ENCODE data around the gene MYO5B. TPM values are rescaled to one million over a fixed set of nuclear protein-coding genes. Genes with fewer than 3 reads are reported as not detected.

Gene MYO5B
- total and polyA plus RNA-seq, 10 of the 15 experiments (the other 5 are each of a cell fraction or from before 2014, with no cell fraction given) = 2.5 to 4.5 (median 3.3) TPM

DNA sequence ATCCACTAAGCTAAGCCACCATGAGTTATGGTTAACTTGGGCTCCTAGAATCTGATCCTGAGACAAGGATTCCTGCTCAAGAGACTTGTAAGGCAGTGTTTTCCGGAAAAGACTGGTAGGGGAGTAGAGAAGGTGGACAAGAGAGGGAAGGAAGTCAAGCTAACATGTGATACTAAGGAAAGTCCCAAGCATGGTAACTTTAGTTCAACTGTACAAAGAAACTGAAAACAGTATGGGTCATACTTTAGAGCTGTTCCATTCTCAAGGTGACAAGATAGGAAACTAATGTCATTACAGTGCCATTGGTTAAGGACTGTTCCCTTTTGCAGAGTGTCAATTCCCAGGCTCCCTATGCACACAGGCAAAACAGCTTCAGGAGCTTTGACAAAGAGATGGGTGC, 5.8 kb downstream of the MYO5B start (continued):
- no peak for TF ChIP-seq CEBPB (IDR thresholded peaks at IDR 0.05; ENCODE audit: borderline replicate concordance in 1 of 2, low read depth in 2 of 2, low read length in 2 of 2)
- no peak for TF ChIP-seq ZNF622 (IDR thresholded peaks at IDR 0.05)
- TF ChIP-seq MYC (IDR thresholded peaks at IDR 0.05; ENCODE audit: insufficient read depth, insufficient read length, insufficient replicate concordance, low read length, severe bottlenecking) = no peak
- TF ChIP-seq, protein P1, sequence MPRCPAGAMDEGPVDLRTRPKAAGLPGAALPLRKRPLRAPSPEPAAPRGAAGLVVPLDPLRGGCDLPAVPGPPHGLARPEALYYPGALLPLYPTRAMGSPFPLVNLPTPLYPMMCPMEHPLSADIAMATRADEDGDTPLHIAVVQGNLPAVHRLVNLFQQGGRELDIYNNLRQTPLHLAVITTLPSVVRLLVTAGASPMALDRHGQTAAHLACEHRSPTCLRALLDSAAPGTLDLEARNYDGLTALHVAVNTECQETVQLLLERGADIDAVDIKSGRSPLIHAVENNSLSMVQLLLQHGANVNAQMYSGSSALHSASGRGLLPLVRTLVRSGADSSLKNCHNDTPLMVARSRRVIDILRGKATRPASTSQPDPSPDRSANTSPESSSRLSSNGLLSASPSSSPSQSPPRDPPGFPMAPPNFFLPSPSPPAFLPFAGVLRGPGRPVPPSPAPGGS (IDR thresholded peaks at IDR 0.05; ENCODE audit: borderline replicate concordance, insufficient read depth, low read depth, low read length, poor library complexity, severe bottlenecking) = no peak
- no peak for TF ChIP-seq CBX3 (IDR thresholded peaks at IDR 0.05; ENCODE audit: borderline replicate concordance, low read depth)
- no peak for TF ChIP-seq BCL11A (IDR thresholded peaks at IDR 0.05; ENCODE audit: low read depth, low read length)
- TF ChIP-seq, protein P2, sequence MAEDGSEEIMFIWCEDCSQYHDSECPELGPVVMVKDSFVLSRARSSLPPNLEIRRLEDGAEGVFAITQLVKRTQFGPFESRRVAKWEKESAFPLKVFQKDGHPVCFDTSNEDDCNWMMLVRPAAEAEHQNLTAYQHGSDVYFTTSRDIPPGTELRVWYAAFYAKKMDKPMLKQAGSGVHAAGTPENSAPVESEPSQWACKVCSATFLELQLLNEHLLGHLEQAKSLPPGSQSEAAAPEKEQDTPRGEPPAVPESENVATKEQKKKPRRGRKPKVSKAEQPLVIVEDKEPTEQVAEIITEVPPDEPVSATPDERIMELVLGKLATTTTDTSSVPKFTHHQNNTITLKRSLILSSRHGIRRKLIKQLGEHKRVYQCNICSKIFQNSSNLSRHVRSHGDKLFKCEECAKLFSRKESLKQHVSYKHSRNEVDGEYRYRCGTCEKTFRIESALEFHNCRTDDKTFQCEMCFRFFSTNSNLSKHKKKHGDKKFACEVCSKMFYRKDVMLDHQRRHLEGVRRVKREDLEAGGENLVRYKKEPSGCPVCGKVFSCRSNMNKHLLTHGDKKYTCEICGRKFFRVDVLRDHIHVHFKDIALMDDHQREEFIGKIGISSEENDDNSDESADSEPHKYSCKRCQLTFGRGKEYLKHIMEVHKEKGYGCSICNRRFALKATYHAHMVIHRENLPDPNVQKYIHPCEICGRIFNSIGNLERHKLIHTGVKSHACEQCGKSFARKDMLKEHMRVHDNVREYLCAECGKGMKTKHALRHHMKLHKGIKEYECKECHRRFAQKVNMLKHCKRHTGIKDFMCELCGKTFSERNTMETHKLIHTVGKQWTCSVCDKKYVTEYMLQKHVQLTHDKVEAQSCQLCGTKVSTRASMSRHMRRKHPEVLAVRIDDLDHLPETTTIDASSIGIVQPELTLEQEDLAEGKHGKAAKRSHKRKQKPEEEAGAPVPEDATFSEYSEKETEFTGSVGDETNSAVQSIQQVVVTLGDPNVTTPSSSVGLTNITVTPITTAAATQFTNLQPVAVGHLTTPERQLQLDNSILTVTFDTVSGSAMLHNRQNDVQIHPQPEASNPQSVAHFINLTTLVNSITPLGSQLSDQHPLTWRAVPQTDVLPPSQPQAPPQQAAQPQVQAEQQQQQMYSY (CRISPR knock-in tag; IDR thresholded peaks at IDR 0.05) = no peak
- no peak for TF ChIP-seq GABPA (IDR thresholded peaks at IDR 0.05; ENCODE audit: low read depth)
- 0 out of 2 replicates have a peak, but pooled peaks have one; percentile 29 for TF ChIP-seq SMARCA5 (IDR thresholded peaks at IDR 0.05)
- no peak for TF ChIP-seq BRCA1 (IDR thresholded peaks at IDR 0.05; ENCODE audit: low read depth, low read length)
- TF ChIP-seq, protein P3, sequence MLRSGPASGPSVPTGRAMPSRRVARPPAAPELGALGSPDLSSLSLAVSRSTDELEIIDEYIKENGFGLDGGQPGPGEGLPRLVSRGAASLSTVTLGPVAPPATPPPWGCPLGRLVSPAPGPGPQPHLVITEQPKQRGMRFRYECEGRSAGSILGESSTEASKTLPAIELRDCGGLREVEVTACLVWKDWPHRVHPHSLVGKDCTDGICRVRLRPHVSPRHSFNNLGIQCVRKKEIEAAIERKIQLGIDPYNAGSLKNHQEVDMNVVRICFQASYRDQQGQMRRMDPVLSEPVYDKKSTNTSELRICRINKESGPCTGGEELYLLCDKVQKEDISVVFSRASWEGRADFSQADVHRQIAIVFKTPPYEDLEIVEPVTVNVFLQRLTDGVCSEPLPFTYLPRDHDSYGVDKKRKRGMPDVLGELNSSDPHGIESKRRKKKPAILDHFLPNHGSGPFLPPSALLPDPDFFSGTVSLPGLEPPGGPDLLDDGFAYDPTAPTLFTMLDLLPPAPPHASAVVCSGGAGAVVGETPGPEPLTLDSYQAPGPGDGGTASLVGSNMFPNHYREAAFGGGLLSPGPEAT (IDR thresholded peaks at IDR 0.05; ENCODE audit: low read depth) = peak; percentile 87
- TF ChIP-seq, protein P4, sequence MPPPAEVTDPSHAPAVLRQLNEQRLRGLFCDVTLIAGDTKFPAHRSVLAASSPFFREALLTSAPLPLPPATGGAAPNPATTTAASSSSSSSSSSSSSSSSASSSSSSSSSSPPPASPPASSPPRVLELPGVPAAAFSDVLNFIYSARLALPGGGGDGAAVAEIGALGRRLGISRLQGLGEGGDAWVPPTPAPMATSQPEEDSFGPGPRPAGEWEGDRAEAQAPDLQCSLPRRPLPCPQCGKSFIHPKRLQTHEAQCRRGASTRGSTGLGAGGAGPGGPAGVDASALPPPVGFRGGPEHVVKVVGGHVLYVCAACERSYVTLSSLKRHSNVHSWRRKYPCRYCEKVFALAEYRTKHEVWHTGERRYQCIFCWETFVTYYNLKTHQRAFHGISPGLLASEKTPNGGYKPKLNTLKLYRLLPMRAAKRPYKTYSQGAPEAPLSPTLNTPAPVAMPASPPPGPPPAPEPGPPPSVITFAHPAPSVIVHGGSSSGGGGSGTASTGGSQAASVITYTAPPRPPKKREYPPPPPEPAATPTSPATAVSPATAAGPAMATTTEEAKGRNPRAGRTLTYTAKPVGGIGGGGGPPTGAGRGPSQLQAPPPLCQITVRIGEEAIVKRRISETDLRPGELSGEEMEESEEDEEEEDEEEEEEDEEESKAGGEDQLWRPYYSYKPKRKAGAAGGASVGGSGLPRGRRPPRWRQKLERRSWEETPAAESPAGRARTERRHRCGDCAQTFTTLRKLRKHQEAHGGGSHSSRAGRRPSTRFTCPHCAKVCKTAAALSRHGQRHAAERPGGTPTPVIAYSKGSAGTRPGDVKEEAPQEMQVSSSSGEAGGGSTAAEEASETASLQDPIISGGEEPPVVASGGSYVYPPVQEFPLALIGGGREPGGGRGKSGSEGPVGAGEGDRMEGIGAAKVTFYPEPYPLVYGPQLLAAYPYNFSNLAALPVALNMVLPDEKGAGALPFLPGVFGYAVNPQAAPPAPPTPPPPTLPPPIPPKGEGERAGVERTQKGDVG (CRISPR knock-in tag; IDR thresholded peaks at IDR 0.05) = no peak
- 0 out of 2 replicates have a peak, but pooled peaks have one; percentile 44 for TF ChIP-seq NFYB (IDR thresholded peaks at IDR 0.05; ENCODE audit: insufficient read depth, low read depth, low read length)
- TF ChIP-seq FOS (IDR thresholded peaks at IDR 0.05; ENCODE audit: borderline replicate concordance, extremely low read depth, insufficient read length) = no peak
- TF ChIP-seq POLR2AphosphoS2 (IDR thresholded peaks at IDR 0.05; ENCODE audit: low read depth, low read length) = no peak
- TF ChIP-seq SMAD5 (IDR thresholded peaks at IDR 0.05; ENCODE audit: low read depth) = no peak
- TF ChIP-seq, protein P5, sequence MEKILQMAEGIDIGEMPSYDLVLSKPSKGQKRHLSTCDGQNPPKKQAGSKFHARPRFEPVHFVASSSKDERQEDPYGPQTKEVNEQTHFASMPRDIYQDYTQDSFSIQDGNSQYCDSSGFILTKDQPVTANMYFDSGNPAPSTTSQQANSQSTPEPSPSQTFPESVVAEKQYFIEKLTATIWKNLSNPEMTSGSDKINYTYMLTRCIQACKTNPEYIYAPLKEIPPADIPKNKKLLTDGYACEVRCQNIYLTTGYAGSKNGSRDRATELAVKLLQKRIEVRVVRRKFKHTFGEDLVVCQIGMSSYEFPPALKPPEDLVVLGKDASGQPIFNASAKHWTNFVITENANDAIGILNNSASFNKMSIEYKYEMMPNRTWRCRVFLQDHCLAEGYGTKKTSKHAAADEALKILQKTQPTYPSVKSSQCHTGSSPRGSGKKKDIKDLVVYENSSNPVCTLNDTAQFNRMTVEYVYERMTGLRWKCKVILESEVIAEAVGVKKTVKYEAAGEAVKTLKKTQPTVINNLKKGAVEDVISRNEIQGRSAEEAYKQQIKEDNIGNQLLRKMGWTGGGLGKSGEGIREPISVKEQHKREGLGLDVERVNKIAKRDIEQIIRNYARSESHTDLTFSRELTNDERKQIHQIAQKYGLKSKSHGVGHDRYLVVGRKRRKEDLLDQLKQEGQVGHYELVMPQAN (conservative IDR thresholded peaks at IDR 0.05) = no peak
- no peak for TF ChIP-seq ZNF384 (IDR thresholded peaks at IDR 0.05; ENCODE audit: borderline replicate concordance, low read depth, low read length)
